CD8-positive, alpha-beta memory T cell (primary cell): ENCODE measurements around the gene FUT7. TPM values are rescaled to one million over a fixed set of nuclear protein-coding genes. Genes with fewer than 3 reads are reported as not detected.

Experiments
- CTCF ChIA-PET: fragments of 350-600 bp; sonication (Branson Sonifier 250); formaldehyde crosslinking; loops from one replicate; lab custom pipeline; 2021; ENCODE audit warnings: antibody characterized with exemption; lab: Charles Lee
- POLR2A ChIA-PET: fragments of 350-600 bp; sonication (Branson Sonifier 250); formaldehyde crosslinking; loops from one replicate; lab custom pipeline; 2021; ENCODE audit warnings: antibody characterized with exemption; lab: Charles Lee
- DNase-seq, 5 donors: peaks; one replicate each; pipeline versions ENCODE4 v3.0.0 to v3.0.0-alpha.2; 2020 to 2022; ENCODE audit warnings: mixed read lengths in 1 of 5
- H3K27ac ChIP-seq: one replicate; pipeline ENCODE4 v1.7.0; 2013; ENCODE audit warnings: low read depth, mild to moderate bottlenecking, low read length, moderate library complexity
- H3K27me3 ChIP-seq: 2 replicates; pipeline ENCODE4 v1.7.0; 2013; ENCODE audit warnings: low read length, mild to moderate bottlenecking; ENCODE audit not compliant: insufficient read depth, poor library complexity, severe bottlenecking
- H3K36me3 ChIP-seq: 2 replicates; pipeline ENCODE4 v1.7.0; 2013; ENCODE audit warnings: mild to moderate bottlenecking, low read length, moderate library complexity; ENCODE audit not compliant: insufficient read depth
- H3K4me1 ChIP-seq: 2 replicates; pipeline ENCODE4 v1.7.0; 2013; ENCODE audit warnings: mild to moderate bottlenecking, low read length, moderate library complexity; ENCODE audit not compliant: insufficient read depth
- H3K4me3 ChIP-seq: 2 replicates; pipeline ENCODE4 v1.7.0; 2013; ENCODE audit warnings: mild to moderate bottlenecking, low read length
- H3K9me3 ChIP-seq: 2 replicates; pipeline ENCODE4 v1.7.0; 2013; ENCODE audit warnings: mild to moderate bottlenecking, low read length
- H3K27ac Mint-ChIP-seq, 8 donors: one replicate each; pipeline ENCODE4 v1.8.0; 2020 to 2021; ENCODE audit warnings: mixed read lengths in 8 of 8, mild to moderate bottlenecking in 6 of 8, inconsistent platforms in 3 of 8, moderate library complexity in 3 of 8
- H3K27me3 Mint-ChIP-seq, 2 donors: one replicate each; pipeline ENCODE4 v1.8.0; 2020 to 2021; ENCODE audit warnings: mixed read lengths in 2 of 2, mild to moderate bottlenecking in 1 of 2, moderate library complexity in 1 of 2
- H3K36me3 Mint-ChIP-seq, 3 donors: one replicate each; pipeline ENCODE4 v1.8.0; 2020 to 2021; ENCODE audit warnings: mixed read lengths in 3 of 3, inconsistent platforms in 1 of 3, mild to moderate bottlenecking in 1 of 3
- H3K4me1 Mint-ChIP-seq, 3 donors: one replicate each; pipeline ENCODE4 v1.8.0; 2020 to 2021; ENCODE audit warnings: mixed read lengths in 3 of 3, inconsistent platforms in 1 of 3, mild to moderate bottlenecking in 1 of 3
- H3K4me3 Mint-ChIP-seq, 7 donors: one replicate each; pipeline ENCODE4 v1.8.0; 2020 to 2021; ENCODE audit warnings: mixed read lengths in 7 of 7, mild to moderate bottlenecking in 6 of 7, moderate library complexity in 4 of 7, inconsistent platforms in 2 of 7
- H3K9me3 Mint-ChIP-seq, 5 donors: one replicate each; pipeline ENCODE4 v1.8.0; 2020 to 2022; ENCODE audit warnings: mixed read lengths in 5 of 5, mild to moderate bottlenecking in 3 of 5, moderate library complexity in 2 of 5, inconsistent platforms in 1 of 5
- polyA plus RNA-seq: library from polyadenylated mRNA; unstranded; fragments of 300-500 nt; fragmentation: Illumina TruSeq; gene quantifications from one replicate; pipeline ENCODE4 v1.2.3, GENCODE V29; 2021
- total RNA-seq, 2 experiments: library from RNA; stranded (reverse); gene quantifications; one replicate each; pipeline ENCODE4 v1.2.3, GENCODE V29; 2021

Gene FUT7
- total and polyA plus RNA-seq, 3 experiments from 2014 or later, result 0.57 to 28.7 (median 0.82) TPM

- Mint-ChIP-seq H3K36me3 (peaks cover 0 to 52% (median 0%) of the 10 kb centered on the region in 3 donors), H3K4me3 (no peak overlapping the region), H3K9me3 (no peaks in the 10 kb centered on the region), H3K27ac (no peak overlapping the region), H3K27me3 (no peaks in the 10 kb centered on the region), H3K4me1 (no peaks in the 10 kb centered on the region)
- H3K4me3 ChIP-seq, result no peak overlapping the region
- no peaks in the 10 kb centered on the region for H3K27me3 ChIP-seq
- H3K4me1 ChIP-seq, result no peaks in the 10 kb centered on the region
- H3K27ac ChIP-seq, result no peak overlapping the region
- H3K36me3 ChIP-seq, result no peaks in the 10 kb centered on the region
- ChIA-PET CTCF (interaction anchor here (1.1 kb wide), 1 partner anchor 17 kb away, joined by 3 read pairs; no protein-coding TSS in a partner anchor), POLR2A (no interaction called here)
- H3K9me3 ChIP-seq, result no peaks in the 10 kb centered on the region
- no peak for DNase-seq
Measured at GRCh38 chr9:137011907-137012675, 19.8 kb downstream of the FUT7 start.

GRCh38 chr9:137011156-137011555 is 20.7 kb downstream of the FUT7 start:
- CTCF ChIA-PET, result no interaction called here
- H3K9me3 ChIP-seq, result no peaks in the 10 kb centered on the region
- no peaks in the 10 kb centered on the region for H3K27me3 ChIP-seq
- no peaks in the 10 kb centered on the region for H3K36me3 ChIP-seq
- POLR2A ChIA-PET, result no interaction called here
- no peak overlapping the region for H3K27ac Mint-ChIP-seq
- H3K27ac ChIP-seq, result no peak overlapping the region
- H3K27me3 Mint-ChIP-seq, result no peaks in the 10 kb centered on the region
- H3K4me3 Mint-ChIP-seq, result no peak overlapping the region
- no peaks in the 10 kb centered on the region for H3K4me1 ChIP-seq
- peaks cover 5% of the 10 kb centered on the region in 3 donors for H3K4me1 Mint-ChIP-seq
- H3K4me3 ChIP-seq, result no peak overlapping the region
- DNase-seq, result no peak
- peaks cover 0 to 45% (median 0%) of the 10 kb centered on the region in 3 donors for H3K36me3 Mint-ChIP-seq
- no peaks in the 10 kb centered on the region for H3K9me3 Mint-ChIP-seq

- DNase-seq, result no peak
- Mint-ChIP-seq H3K27me3 (no peaks in the 10 kb centered on the region), H3K4me1 (peaks cover 7 to 9% (median 9%) of the 10 kb centered on the region in 3 donors), H3K27ac (no peak overlapping the region), H3K9me3 (no peaks in the 10 kb centered on the region), H3K4me3 (no peak overlapping the region), H3K36me3 (peaks cover 0 to 39% (median 0%) of the 10 kb centered on the region in 3 donors)
- no peaks in the 10 kb centered on the region for H3K36me3 ChIP-seq
- H3K9me3 ChIP-seq, result no peaks in the 10 kb centered on the region
- H3K27me3 ChIP-seq, result no peaks in the 10 kb centered on the region
- no peak overlapping the region for H3K27ac ChIP-seq
- ChIA-PET POLR2A (no interaction called here), CTCF (interaction anchor here (1.0 to 1.4 kb wide), 2 partner anchors 37 to 57 kb away, joined by 3 read pairs; no protein-coding TSS in a partner anchor)
- no peak overlapping the region for H3K4me3 ChIP-seq
- H3K4me1 ChIP-seq, result no peaks in the 10 kb centered on the region
Measured at GRCh38 chr9:137009938-137010732, 21.8 kb downstream of the FUT7 start.

- H3K36me3 Mint-ChIP-seq, result peaks cover 0 to 32% (median 0%) of the 10 kb centered on the region in 3 donors
- H3K4me1 Mint-ChIP-seq, result peaks cover 10 to 17% (median 15%) of the 10 kb centered on the region in 3 donors
- H3K27me3 Mint-ChIP-seq, result no peaks in the 10 kb centered on the region
- H3K9me3 ChIP-seq, result no peaks in the 10 kb centered on the region
- H3K27me3 ChIP-seq, result no peaks in the 10 kb centered on the region
- no peak overlapping the region for H3K4me3 Mint-ChIP-seq
- CTCF ChIA-PET, result interaction anchor here (1.4 kb wide), 1 partner anchor 38 kb away, joined by 3 read pairs; no protein-coding TSS in a partner anchor
- DNase-seq, result no peak
- POLR2A ChIA-PET, result interaction anchor here (0.6 kb wide), 1 partner anchor 9 kb away, joined by 4 read pairs; no protein-coding TSS in a partner anchor
- H3K4me1 ChIP-seq, result no peaks in the 10 kb centered on the region
- no peaks in the 10 kb centered on the region for H3K9me3 Mint-ChIP-seq
- no peak overlapping the region for H3K4me3 ChIP-seq
- no peak overlapping the region for H3K27ac Mint-ChIP-seq
- no peak overlapping the region for H3K27ac ChIP-seq
- no peaks in the 10 kb centered on the region for H3K36me3 ChIP-seq
Measured at GRCh38 chr9:137009217-137009616, 22.7 kb downstream of the FUT7 start.

- no peaks in the 10 kb centered on the region for H3K27me3 Mint-ChIP-seq
- peaks cover 10 to 17% (median 15%) of the 10 kb centered on the region in 3 donors for H3K4me1 Mint-ChIP-seq
- CTCF ChIA-PET, result interaction anchor here (1.7 to 2.1 kb wide), 2 partner anchors 21 to 26 kb away, joined by 6 to 7 read pairs; no protein-coding TSS in a partner anchor
- H3K9me3 Mint-ChIP-seq, result no peaks in the 10 kb centered on the region
- no peak overlapping the region for H3K4me3 Mint-ChIP-seq
- Histone ChIP-seq H3K4me3 (no peak overlapping the region), H3K9me3 (no peaks in the 10 kb centered on the region), H3K27me3 (no peaks in the 10 kb centered on the region), H3K36me3 (no peaks in the 10 kb centered on the region), H3K27ac (no peak overlapping the region), H3K4me1 (no peaks in the 10 kb centered on the region)
- DNase-seq, result no peak
- no peak overlapping the region for H3K27ac Mint-ChIP-seq
- peaks cover 0 to 27% (median 0%) of the 10 kb centered on the region in 3 donors for H3K36me3 Mint-ChIP-seq
- POLR2A ChIA-PET, result no interaction called here
Measured at GRCh38 chr9:137008312-137008711, 23.6 kb downstream of the FUT7 start.

- Histone ChIP-seq H3K36me3 (no peaks in the 10 kb centered on the region), H3K27ac (no peak overlapping the region), H3K4me1 (no peaks in the 10 kb centered on the region), H3K27me3 (no peaks in the 10 kb centered on the region), H3K4me3 (no peak overlapping the region), H3K9me3 (no peaks in the 10 kb centered on the region)
- DNase-seq, result no peak
- Mint-ChIP-seq H3K36me3 (peaks cover 0 to 27% (median 0%) of the 10 kb centered on the region in 3 donors), H3K27ac (no peak overlapping the region), H3K9me3 (no peaks in the 10 kb centered on the region), H3K4me1 (peaks cover 10 to 17% (median 15%) of the 10 kb centered on the region in 3 donors), H3K27me3 (no peaks in the 10 kb centered on the region), H3K4me3 (no peak overlapping the region)
- ChIA-PET POLR2A (no interaction called here), CTCF (interaction anchor here (1.7 to 2.1 kb wide), 2 partner anchors 21 to 27 kb away, joined by 6 to 7 read pairs; no protein-coding TSS in a partner anchor)
Measured at GRCh38 chr9:137007816-137008270, 24.0 kb downstream of the FUT7 start.

DNA sequence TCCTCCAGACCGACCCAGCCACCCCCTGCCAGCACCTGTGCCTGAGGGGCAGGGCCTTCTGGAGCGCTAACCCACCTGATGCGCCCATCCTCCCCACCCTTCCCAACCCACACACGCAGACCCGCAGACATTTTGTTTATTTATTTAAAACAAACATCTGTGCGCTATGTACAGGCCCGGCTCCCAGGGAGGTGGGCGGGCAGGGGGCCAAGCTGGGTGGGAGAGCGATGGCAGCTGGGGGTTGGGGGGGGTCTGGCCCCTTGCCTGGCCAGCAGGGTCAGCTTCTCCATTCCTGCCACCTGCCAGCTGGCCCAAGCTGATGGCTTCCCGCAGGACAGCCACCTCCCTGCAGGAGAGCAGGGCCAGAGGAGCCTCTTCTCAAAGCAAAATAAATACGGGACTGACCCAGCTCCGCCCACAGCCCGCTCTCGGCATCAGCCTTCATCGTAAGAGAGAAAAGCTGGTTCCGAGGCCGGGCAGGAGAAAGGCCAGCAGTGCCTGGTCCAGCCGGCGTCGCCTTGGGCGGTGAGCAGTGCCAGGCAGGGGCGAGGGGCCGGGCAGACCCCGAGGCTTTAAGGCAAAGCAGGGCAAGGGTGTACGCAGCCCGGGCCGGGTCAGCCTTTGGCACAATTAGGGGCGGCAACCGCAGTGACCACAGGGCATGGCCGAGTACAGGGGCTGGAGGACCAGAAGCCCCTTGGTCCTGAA is 24.6 kb downstream of the FUT7 start:
- Histone ChIP-seq H3K27me3 (no peaks in the 10 kb centered on the region), H3K27ac (no peak overlapping the region), H3K4me1 (no peaks in the 10 kb centered on the region), H3K4me3 (no peak overlapping the region), H3K9me3 (no peaks in the 10 kb centered on the region), H3K36me3 (no peaks in the 10 kb centered on the region)
- Mint-ChIP-seq H3K27ac (no peak overlapping the region), H3K4me1 (peaks cover 10 to 17% (median 15%) of the 10 kb centered on the region in 3 donors), H3K9me3 (no peaks in the 10 kb centered on the region), H3K27me3 (no peaks in the 10 kb centered on the region), H3K36me3 (peaks cover 0 to 22% (median 0%) of the 10 kb centered on the region in 3 donors), H3K4me3 (no peak overlapping the region)
- DNase-seq, result no peak
- ChIA-PET CTCF (interaction anchor here (1.7 to 2.1 kb wide), 2 partner anchors 22 to 27 kb away, joined by 6 to 7 read pairs; no protein-coding TSS in a partner anchor), POLR2A (no interaction called here)
